Natural killer cell treated with Interleukin-12 subunit alpha and Interleukin-12 subunit beta and Interleukin-15 and Interleukin-18, amount 100 ng/mL, for 72 hours (primary cell): ENCODE results near the gene SMARCE1. TPM values are rescaled to one million over a fixed set of nuclear protein-coding genes. Genes with fewer than 3 reads are reported as not detected.

ENCODE experiments used
- ATAC-seq, 2 donors: fragments of 150-1000 bp; cut with Tn5 transposase in 1 of 2; sonication (Bioruptor Pico), chemical (Tn5 transposase) in 1 of 2; 2 replicates each; pipeline ENCODE4 v1.10.0; 2021
- DNase-seq: peaks from one replicate; pipeline ENCODE4 v3.0.0; 2022; ENCODE audit warnings: low spot score
- H3K27ac Mint-ChIP-seq, 2 donors: 1 replicate in 1 of 2; 2 replicates in 1 of 2; pipeline ENCODE4 v1.8.0; 2022; ENCODE audit warnings: mixed read lengths in 2 of 2, mild to moderate bottlenecking in 1 of 2, moderate library complexity in 1 of 2
- H3K27me3 Mint-ChIP-seq, 2 donors: 1 replicate in 1 of 2; 2 replicates in 1 of 2; pipeline ENCODE4 v1.8.0; 2022; ENCODE audit warnings: mixed read lengths in 2 of 2
- H3K36me3 Mint-ChIP-seq: one replicate; pipeline ENCODE4 v1.8.0; 2022; ENCODE audit warnings: mixed read lengths
- H3K4me1 Mint-ChIP-seq, 2 donors: 1 replicate in 1 of 2; 2 replicates in 1 of 2; pipeline ENCODE4 v1.8.0; 2022; ENCODE audit warnings: low read depth in 2 of 2, mixed read lengths in 2 of 2, mild to moderate bottlenecking in 1 of 2
- H3K4me3 Mint-ChIP-seq: one replicate; pipeline ENCODE4 v1.8.0; 2022; ENCODE audit warnings: mixed read lengths
- H3K9me3 Mint-ChIP-seq: 2 replicates; pipeline ENCODE4 v1.8.0; 2022; ENCODE audit warnings: mixed read lengths
- total RNA-seq, 2 donors: library from RNA; stranded (reverse); gene quantifications; one replicate each; pipeline ENCODE4 v1.2.3, GENCODE V29; 2022

SMARCE1 gene
- total RNA-seq, 2 donors from 2014 or later: 76.2 to 94.6 TPM

DNA sequence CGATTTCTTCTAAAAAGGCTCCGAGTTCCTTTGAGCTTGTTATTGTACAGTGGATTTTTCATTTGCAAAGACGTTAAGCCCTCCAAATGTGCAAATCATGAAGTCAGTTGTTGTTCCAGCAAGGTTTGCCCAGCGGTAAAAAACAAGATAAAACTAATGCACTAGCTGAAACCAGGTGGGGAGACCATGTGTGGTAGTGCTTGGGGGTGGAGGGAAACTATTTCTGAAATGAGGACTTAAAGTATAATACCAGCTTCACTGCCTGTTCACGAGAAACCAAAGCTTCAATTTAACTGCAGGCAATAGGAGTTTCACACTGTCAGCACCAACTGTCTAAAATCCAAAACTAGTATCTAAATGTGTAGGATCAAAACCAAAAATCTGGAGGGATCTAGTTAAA, 22.3 kb downstream of the SMARCE1 start:
- Mint-ChIP-seq H3K4me3 (no peak overlapping the region), H3K4me1 (peaks cover 30 to 33% of the 10 kb centered on the region in 2 donors), H3K27me3 (peaks cover 0 to under 1% of the 10 kb centered on the region in 2 donors), H3K9me3 (no peaks in the 10 kb centered on the region), H3K27ac (peak overlapping the region in 1 of 2 donors; percentile 24), H3K36me3 (peaks cover 6% of the 10 kb centered on the region)
- no peak for ATAC-seq
- no peak for DNase-seq

- H3K4me3 Mint-ChIP-seq: no peak overlapping the region
- H3K9me3 Mint-ChIP-seq: no peaks in the 10 kb centered on the region
- ATAC-seq: no peak
- H3K36me3 Mint-ChIP-seq: peaks cover 1% of the 10 kb centered on the region
- H3K27ac Mint-ChIP-seq: peak overlapping the region in 1 of 2 donors; percentile 48
- peaks cover 0 to 4% of the 10 kb centered on the region in 2 donors for H3K27me3 Mint-ChIP-seq
- H3K4me1 Mint-ChIP-seq: peaks cover 37 to 43% of the 10 kb centered on the region in 2 donors
- no peak for DNase-seq
These were observed 24.0 kb downstream of the SMARCE1 start for GRCh38 chr17:40623419-40624210.

GRCh38 chr17:40622509-40622928, 25.1 kb downstream of the SMARCE1 start:
- H3K9me3 Mint-ChIP-seq: no peaks in the 10 kb centered on the region
- H3K27me3 Mint-ChIP-seq: peaks cover 0 to 4% of the 10 kb centered on the region in 2 donors
- no peak for DNase-seq
- H3K4me3 Mint-ChIP-seq: peak overlapping the region; percentile 38
- peak overlapping the region; percentile 11 to 46 for H3K27ac Mint-ChIP-seq
- H3K36me3 Mint-ChIP-seq: no peaks in the 10 kb centered on the region
- peak in 1 of 2 donors; percentile 65 for ATAC-seq
- peaks cover 37 to 46% of the 10 kb centered on the region in 2 donors for H3K4me1 Mint-ChIP-seq

- Mint-ChIP-seq H3K27me3 (peaks cover 0 to 4% of the 10 kb centered on the region in 2 donors), H3K4me1 (peaks cover 37 to 48% of the 10 kb centered on the region in 2 donors), H3K27ac (no peak overlapping the region), H3K36me3 (no peaks in the 10 kb centered on the region), H3K4me3 (no peak overlapping the region), H3K9me3 (no peaks in the 10 kb centered on the region)
- DNase-seq (no peak), ATAC-seq (no peak)
These were observed 26.0 kb downstream of the SMARCE1 start for GRCh38 chr17:40621578-40621977.

GRCh38 chr17:40621019-40621418, 26.6 kb downstream of the SMARCE1 start:
- Mint-ChIP-seq H3K9me3 (no peaks in the 10 kb centered on the region), H3K4me1 (peaks cover 43 to 53% of the 10 kb centered on the region in 2 donors), H3K27me3 (peaks cover 0 to 4% of the 10 kb centered on the region in 2 donors), H3K4me3 (peak overlapping the region; percentile 35), H3K27ac (peak overlapping the region in 1 of 2 donors; percentile 56), H3K36me3 (no peaks in the 10 kb centered on the region)
- DNase-seq (no peak), ATAC-seq (no peak)

GRCh38 chr17:40618754-40619625, 28.6 kb downstream of the SMARCE1 start:
- H3K27ac Mint-ChIP-seq: no peak overlapping the region
- ATAC-seq: no peak
- H3K4me3 Mint-ChIP-seq: no peak overlapping the region

GRCh38 chr17:40617678-40618240, 29.9 kb downstream of the SMARCE1 start:
- Mint-ChIP-seq H3K27me3 (peaks cover 0 to 4% of the 10 kb centered on the region in 2 donors), H3K9me3 (no peaks in the 10 kb centered on the region), H3K36me3 (no peaks in the 10 kb centered on the region), H3K4me1 (peaks cover 51 to 64% of the 10 kb centered on the region in 2 donors), H3K4me3 (no peak overlapping the region), H3K27ac (peak overlapping the region; percentile 8 to 80)
- no peak for DNase-seq
- no peak for ATAC-seq

More at GRCh38 chr17:40618754-40619625, 28.6 kb downstream of the SMARCE1 start:
- no peaks in the 10 kb centered on the region for H3K9me3 Mint-ChIP-seq
- peaks cover 50 to 62% of the 10 kb centered on the region in 2 donors for H3K4me1 Mint-ChIP-seq
- DNase-seq: no peak
- peaks cover 0 to 4% of the 10 kb centered on the region in 2 donors for H3K27me3 Mint-ChIP-seq
- H3K36me3 Mint-ChIP-seq: no peaks in the 10 kb centered on the region

GRCh38 chr17:40616592-40616991, 31.0 kb downstream of the SMARCE1 start:
- Mint-ChIP-seq H3K27ac (peak overlapping the region; percentile 51 to 80), H3K9me3 (no peaks in the 10 kb centered on the region), H3K4me1 (peaks cover 49 to 64% of the 10 kb centered on the region in 2 donors), H3K4me3 (peak overlapping the region; percentile 1), H3K27me3 (peaks cover 0 to 4% of the 10 kb centered on the region in 2 donors), H3K36me3 (no peaks in the 10 kb centered on the region)
- DNase-seq (no peak), ATAC-seq (no peak)

DNA sequence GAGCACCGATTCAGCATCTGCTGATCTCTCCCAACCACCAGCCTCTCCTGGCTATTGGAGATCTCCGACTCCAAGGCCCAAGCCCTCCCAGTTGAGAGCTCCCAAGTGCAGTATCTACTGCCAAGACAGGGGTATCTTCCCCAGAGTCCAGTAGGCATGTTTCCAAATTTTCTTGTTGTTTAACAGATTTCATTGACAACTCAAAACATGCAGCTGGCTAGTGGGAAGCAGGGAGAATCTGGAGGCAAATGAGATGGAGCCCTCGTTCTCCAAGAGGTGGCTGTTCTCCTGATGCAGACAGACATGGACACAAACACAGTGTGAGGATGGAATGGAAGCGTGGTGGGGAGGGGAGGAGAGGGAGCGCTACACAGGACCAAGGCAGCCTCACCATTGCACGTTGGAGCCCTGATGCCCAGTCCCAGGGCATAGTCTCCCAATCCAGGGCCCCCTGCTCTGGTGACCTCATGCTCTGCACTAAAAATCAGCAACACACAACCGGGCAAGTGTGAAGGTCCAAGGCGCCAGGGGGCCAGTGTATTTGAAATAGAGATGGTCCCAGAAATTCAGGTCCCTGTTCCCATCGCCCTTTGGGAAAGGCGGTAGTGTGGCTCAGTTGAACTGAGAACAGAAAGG, 31.7 kb downstream of the SMARCE1 start:
- H3K4me3 Mint-ChIP-seq: peak overlapping the region; percentile 1
- H3K27me3 Mint-ChIP-seq: peaks cover 0 to 4% of the 10 kb centered on the region in 2 donors
- H3K9me3 Mint-ChIP-seq: no peaks in the 10 kb centered on the region
- peak overlapping the region; percentile 51 to 80 for H3K27ac Mint-ChIP-seq
- ATAC-seq: no peak
- peaks cover 47 to 67% of the 10 kb centered on the region in 2 donors for H3K4me1 Mint-ChIP-seq
- H3K36me3 Mint-ChIP-seq: no peaks in the 10 kb centered on the region
- DNase-seq: no peak

GRCh38 chr17:40615068-40615840, 32.4 kb downstream of the SMARCE1 start:
- no peak for DNase-seq
- H3K36me3 Mint-ChIP-seq: no peaks in the 10 kb centered on the region
- H3K27me3 Mint-ChIP-seq: peaks cover 0 to 3% of the 10 kb centered on the region in 2 donors
- H3K9me3 Mint-ChIP-seq: no peaks in the 10 kb centered on the region
- peaks cover 48 to 70% of the 10 kb centered on the region in 2 donors for H3K4me1 Mint-ChIP-seq
- H3K27ac Mint-ChIP-seq: peak overlapping the region; percentile 51 to 80
- peak overlapping the region; percentile 65 for H3K4me3 Mint-ChIP-seq
- peak; percentile 47 to 80 for ATAC-seq

DNA sequence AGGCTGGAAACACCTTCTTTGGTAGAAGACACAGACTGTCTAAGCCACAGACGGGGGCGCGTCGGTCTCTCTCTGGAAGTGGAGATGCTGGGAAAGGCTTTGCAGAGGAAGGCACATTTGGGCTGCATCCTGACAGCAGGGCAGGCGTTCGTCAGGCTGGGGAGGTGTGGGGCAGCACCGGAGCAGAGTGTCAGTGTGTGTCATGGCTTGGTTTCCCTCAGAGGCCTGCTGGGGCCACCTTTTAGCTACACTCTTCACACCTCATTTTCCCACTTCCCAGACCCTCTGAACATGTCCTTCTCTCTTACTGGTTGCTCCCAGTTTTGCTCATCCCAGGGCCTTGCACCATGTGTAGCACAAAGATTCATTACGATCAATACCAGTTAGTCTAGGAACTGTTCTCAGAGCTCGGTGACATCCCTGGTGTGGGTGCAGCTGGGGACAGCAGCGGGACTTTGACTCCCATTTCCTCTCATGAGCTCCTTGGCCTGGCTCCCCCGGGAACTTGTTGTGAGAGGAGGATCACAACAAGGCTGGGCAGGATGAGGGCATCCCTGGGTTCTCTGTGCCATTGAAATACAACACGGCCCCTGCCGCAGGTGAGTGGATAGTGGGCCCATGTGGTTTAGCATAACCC, 33.1 kb downstream of the SMARCE1 start:
- DNase-seq (no peak), ATAC-seq (peak; percentile 56 to 63)
- Mint-ChIP-seq H3K4me1 (peaks cover 48 to 71% of the 10 kb centered on the region in 2 donors), H3K27me3 (no peaks in the 10 kb centered on the region), H3K27ac (peak overlapping the region; percentile 51 to 80), H3K4me3 (peak overlapping the region; percentile 65), H3K36me3 (no peaks in the 10 kb centered on the region), H3K9me3 (no peaks in the 10 kb centered on the region)

DNA sequence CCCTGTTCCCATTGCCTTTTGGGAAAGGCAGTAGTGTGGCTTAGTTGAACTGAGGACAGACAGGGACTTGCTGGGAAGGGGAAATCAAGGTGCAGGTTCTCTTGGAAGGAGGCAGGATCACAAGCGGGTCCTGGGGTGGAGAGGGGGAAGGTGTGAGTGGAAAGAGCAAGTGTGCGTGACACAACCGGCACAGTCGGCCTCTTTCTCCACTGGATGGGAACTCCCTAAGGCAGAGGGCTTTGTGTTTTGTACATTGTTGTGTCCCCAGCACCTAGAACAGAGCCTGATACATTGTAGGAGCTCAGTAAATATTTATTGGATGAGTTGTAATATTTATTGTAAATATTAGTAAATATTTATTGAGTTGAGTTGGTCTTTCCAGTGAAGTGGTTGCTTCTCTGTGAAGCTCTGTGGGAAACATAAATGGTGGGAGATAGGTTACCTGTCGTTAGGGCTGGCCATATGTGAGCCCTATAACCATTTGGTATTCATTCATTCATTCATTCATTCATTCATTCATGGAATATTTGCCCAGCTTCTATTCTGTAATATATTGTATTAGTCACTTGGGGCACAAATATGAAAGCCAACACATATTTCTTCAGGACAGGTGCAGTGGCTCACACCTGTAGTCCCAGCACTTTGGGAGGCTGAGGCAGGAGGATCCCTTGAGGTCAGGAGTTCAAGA, 34.0 kb downstream of the SMARCE1 start:
- H3K4me3 Mint-ChIP-seq: peak overlapping the region; percentile 60
- no peak for DNase-seq
- no peaks in the 10 kb centered on the region for H3K36me3 Mint-ChIP-seq
- H3K27me3 Mint-ChIP-seq: no peaks in the 10 kb centered on the region
- H3K27ac Mint-ChIP-seq: peak overlapping the region; percentile 47 to 56
- no peak for ATAC-seq
- H3K4me1 Mint-ChIP-seq: peaks cover 57 to 76% of the 10 kb centered on the region in 2 donors
- H3K9me3 Mint-ChIP-seq: no peaks in the 10 kb centered on the region
